Breast epithelium (tissue), 3 donors: Measurements from ENCODE around the gene TXNRD2.

Experiments
- CTCF ChIP-seq, 3 donors: fragments of 450-650 bp; IDR thresholded peaks; one replicate each; pipeline ENCODE4 v1.5.1; 2016 to 2017; ENCODE audit warnings: antibody characterized with exemption in 3 of 3, mild to moderate bottlenecking in 3 of 3, moderate library complexity in 3 of 3
- POLR2A ChIP-seq: fragments of 450-650 bp; IDR thresholded peaks from one replicate; pipeline ENCODE4 v1.6.1; 2016; ENCODE audit warnings: antibody characterized with exemption, mild to moderate bottlenecking, moderate library complexity

- TF ChIP-seq CTCF (IDR thresholded peaks at IDR 0.05) = no peak
- no peak for TF ChIP-seq POLR2A
Measured at GRCh38 chr22:19896665-19897355, 44.8 kb downstream of the TXNRD2 start.
